22Rv1 (cell line): Measurements from ENCODE around the gene DAP.

ENCODE experiments used
- CTCF ChIP-seq: fragments of 450-650 bp; IDR thresholded peaks from 2 replicates; pipeline ENCODE4 v1.5.1; 2017; ENCODE audit warnings: mild to moderate bottlenecking
- ZFX ChIP-seq: fragments of 450-650 bp; IDR thresholded peaks from 2 replicates; pipeline ENCODE4 v1.6.1; 2017; ENCODE audit warnings: antibody characterized with exemption, borderline replicate concordance

GRCh38 chr5:10634562-10634961 is 126.5 kb downstream of the DAP start:
- TF ChIP-seq CTCF: no peak
- TF ChIP-seq ZFX: no peak
